Endothelial cell of umbilical vein (primary cell): ENCODE data around the gene CETN1. TPM values are rescaled to one million over a fixed set of nuclear protein-coding genes. Genes with fewer than 3 reads are reported as not detected.

ENCODE experiments used
- BruUV-seq: library from RNA; stranded (reverse); fragments of 400-500 nt; replicated peaks from 2 replicates; lab custom pipeline; 2021; lab: Mats Ljungman, UMichigan
- CTCF ChIA-PET: fragments of 300-600, 350-600 bp; sonication (Branson Sonifier 250); formaldehyde crosslinking; loops from one replicate; lab custom pipeline; 2021; ENCODE audit warnings: antibody characterized with exemption, inconsistent platforms; lab: Charles Lee
- POLR2A ChIA-PET: fragments of 300-600, 350-600 bp; sonication (Branson Sonifier 250); formaldehyde crosslinking; loops from one replicate; lab custom pipeline; 2021; ENCODE audit warnings: antibody characterized with exemption, inconsistent platforms; lab: Charles Lee
- DNase-seq: peaks from one replicate; pipeline ENCODE4 v3.0.0-alpha.2; 2011; ENCODE audit warnings: low read depth, low spot score
- FAIRE-seq: peaks from 2 replicates; lab custom pipeline; 2011; peaks lifted over from hg19 to GRCh38; lab: Jason Lieb, UNC
- H2AFZ ChIP-seq: 2 replicates; pipeline ENCODE4 v1.6.0; 2012; ENCODE audit warnings: low read depth, low read length, control low read depth, inconsistent platforms
- H3K27ac ChIP-seq: 2 replicates; pipeline ENCODE4 v1.5.1; 2011; ENCODE audit warnings: low read depth, mild to moderate bottlenecking, control low read depth, low read length, moderate library complexity; ENCODE audit not compliant: insufficient read depth
- H3K27me3 ChIP-seq, 2 experiments: 2 replicates each; pipeline versions ENCODE4 v1.6.0 to v1.6.1; 2011; ENCODE audit warnings: low read length in 2 of 2, mixed read lengths in 1 of 2; ENCODE audit not compliant: control insufficient read depth in 2 of 2, insufficient read depth in 2 of 2
- H3K36me3 ChIP-seq, 2 experiments: 2 replicates in 1 of 2; 3 replicates in 1 of 2; pipeline ENCODE4 v1.5.1; 2011; ENCODE audit warnings: low read length in 2 of 2, mild to moderate bottlenecking in 1 of 2, moderate library complexity in 1 of 2; ENCODE audit not compliant: control insufficient read depth in 2 of 2, insufficient read depth in 2 of 2; ENCODE audit errors: extremely low read depth in 1 of 2
- H3K4me1 ChIP-seq: 3 replicates; pipeline ENCODE4 v1.5.1; 2011; ENCODE audit warnings: mild to moderate bottlenecking, low read length; ENCODE audit not compliant: control insufficient read depth, insufficient read depth; ENCODE audit errors: extremely low read depth
- H3K4me2 ChIP-seq: 2 replicates; pipeline ENCODE4 v1.6.1; 2011; ENCODE audit warnings: low read length, control low read depth, mixed read lengths; ENCODE audit not compliant: insufficient read depth
- H3K4me3 ChIP-seq, 3 experiments: fragments of 200-600 bp in 1 of 3; sonication (generic), shearing (Covaris generic) in 1 of 3; replicated peaks in 1 of 3; 2 replicates each; pipeline ENCODE4 v1.5.1; 2011 to 2016; ENCODE audit warnings: control low read depth in 3 of 3, low read length in 3 of 3, mild to moderate bottlenecking in 2 of 3, inconsistent platforms in 1 of 3, low read depth in 1 of 3, moderate library complexity in 1 of 3; ENCODE audit not compliant: insufficient read depth in 1 of 3
- H3K79me2 ChIP-seq: 2 replicates; pipeline ENCODE4 v1.6.0; 2012; ENCODE audit warnings: low read length, inconsistent platforms; ENCODE audit not compliant: control insufficient read depth, insufficient read depth
- H3K9ac ChIP-seq: replicated peaks from 2 replicates; pipeline ENCODE3; 2011; ENCODE audit warnings: low read length, control low read depth; ENCODE audit not compliant: insufficient read depth; ENCODE audit errors: extremely low read depth
- H3K9me1 ChIP-seq: replicated peaks from 3 replicates; pipeline ENCODE4 v1.6.0; 2011; ENCODE audit warnings: mild to moderate bottlenecking, low read length; ENCODE audit not compliant: control insufficient read depth, insufficient read depth; ENCODE audit errors: extremely low read depth
- H3K9me3 ChIP-seq: replicated peaks from 2 replicates; pipeline ENCODE4 v1.5.1; 2012; ENCODE audit warnings: low read length, inconsistent platforms; ENCODE audit not compliant: control insufficient read depth, insufficient read depth
- H4K20me1 ChIP-seq: replicated peaks from 2 replicates; pipeline ENCODE3; 2011; ENCODE audit warnings: mild to moderate bottlenecking, low read length; ENCODE audit not compliant: control insufficient read depth, insufficient read depth; ENCODE audit errors: extremely low read depth
- CTCF ChIP-seq, 2 donors: IDR thresholded peaks; 1 replicate in 1 of 2; 2 replicates in 1 of 2; pipeline ENCODE4 v1.5.1; 2011; ENCODE audit warnings: low read length in 2 of 2, mild to moderate bottlenecking in 2 of 2, moderate library complexity in 2 of 2, control low read depth in 1 of 2, inconsistent platforms in 1 of 2, low read depth in 1 of 2; ENCODE audit not compliant: insufficient read depth in 1 of 2; ENCODE audit errors: extremely low read depth in 1 of 2
- EZH2 ChIP-seq: IDR thresholded peaks from 2 replicates; pipeline ENCODE4 v1.6.1; 2012; ENCODE audit warnings: borderline replicate concordance, low read depth, mild to moderate bottlenecking, moderate library complexity, low read length, inconsistent platforms; ENCODE audit not compliant: severe bottlenecking
- FOS ChIP-seq: IDR thresholded peaks from 2 replicates; pipeline ENCODE4 v1.6.1; 2011; ENCODE audit warnings: mild to moderate bottlenecking, low read length, moderate library complexity, borderline replicate concordance; ENCODE audit not compliant: insufficient read depth
- GATA2 ChIP-seq: IDR thresholded peaks from 2 replicates; pipeline ENCODE4 v1.7.0; 2011; ENCODE audit warnings: low read depth, mild to moderate bottlenecking, moderate library complexity, mixed read lengths, low read length; ENCODE audit not compliant: insufficient read length, insufficient read depth
- JUN ChIP-seq: IDR thresholded peaks from 2 replicates; pipeline ENCODE4 v1.6.1; 2011; ENCODE audit warnings: borderline replicate concordance, low read depth; ENCODE audit not compliant: insufficient read length, insufficient read depth
- MAX ChIP-seq: IDR thresholded peaks from 2 replicates; pipeline ENCODE4 v1.6.1; 2011; ENCODE audit not compliant: insufficient read depth, insufficient read length
- MYC ChIP-seq: IDR thresholded peaks from one replicate; pipeline ENCODE4 v1.6.1; 2011; ENCODE audit warnings: mild to moderate bottlenecking, low read depth, low read length
- POLR2A ChIP-seq: IDR thresholded peaks from 2 replicates; pipeline ENCODE4 v1.6.1; 2012; ENCODE audit warnings: low read depth, mild to moderate bottlenecking, control low read depth, low read length
- POLR2AphosphoS5 ChIP-seq: IDR thresholded peaks from 2 replicates; pipeline ENCODE4 v1.6.1; 2012; ENCODE audit warnings: low read depth, mild to moderate bottlenecking, control low read depth, low read length, moderate library complexity; ENCODE audit not compliant: insufficient read depth
- dilution Hi-C: fragments of 300-500 bp; cut with MboI; formaldehyde crosslinking; loops from one replicate; pipeline ENCODE4 v1.15.0; 2019; ENCODE audit warnings: low sequenced_read_pairs; ENCODE audit not compliant: extremely low pct_ligation_motif_present
- intact Hi-C: fragments of 100-400 bp; cut with micrococcal nuclease; formaldehyde crosslinking; loops from one replicate; pipeline ENCODE4 v1.10.0; 2022
- polyA plus RNA-seq, 4 experiments: library from polyadenylated mRNA; depleted of rRNA in 3 of 4; stranded (reverse) in 3 of 4; unstranded in 1 of 4; fragments of >200 nt; gene quantifications; 2 replicates each; pipeline versions ENCODE4 v1.2.1 to v1.2.3, GENCODE V29; 2011 to 2012; ENCODE audit warnings: missing spikeins in 1 of 4
- total RNA-seq: library from RNA; stranded (reverse); gene quantifications from 2 replicates; pipeline ENCODE4 v1.2.3, GENCODE V29; 2021

CETN1 gene
- total and polyA plus RNA-seq, 2 donors (not counting 3 experiments of a cell fraction or from before 2014, with no cell fraction given): not detected

- Histone ChIP-seq H3K79me2 (no peaks in the 10 kb centered on the region), H3K4me3 (no peak overlapping the region), H3K36me3 (no peaks in the 10 kb centered on the region), H3K9me1 (no peaks in the 10 kb centered on the region), H3K4me2 (no peak overlapping the region), H3K9me3 (no peaks in the 10 kb centered on the region), H3K9ac (no peak overlapping the region), H3K27ac (no peak overlapping the region), H3K4me1 (no peaks in the 10 kb centered on the region), H4K20me1 (no peaks in the 10 kb centered on the region), H2AFZ (no peak overlapping the region), H3K27me3 (peaks cover 39 to 40% of the 10 kb centered on the region in 2 experiments)
- FAIRE-seq: no peak
- TF ChIP-seq MYC (no peak), EZH2 (no peak), CTCF (IDR thresholded peaks at IDR 0.05; ENCODE audit: extremely low read depth in 1 of 2, insufficient read depth in 1 of 2, low read depth in 1 of 2, low read length in 2 of 2) (no peak), GATA2 (no peak), MAX (no peak), POLR2A (no peak), FOS (no peak), POLR2AphosphoS5 (no peak), JUN (no peak)
- POLR2A ChIA-PET: interaction anchor here (0.6 kb wide), 1 partner anchor 11 kb away, joined by 5 read pairs; no protein-coding TSS in a partner anchor
- intact Hi-C loops: loop anchor here (5.0 kb wide), 1 partner anchor 71 kb away; no protein-coding TSS in a partner anchor
- dilution Hi-C loops: no loop called here
- CTCF ChIA-PET: interaction anchor here (1.1 kb wide), 1 partner anchor 18 kb away, joined by 3 read pairs; no protein-coding TSS in a partner anchor
- DNase-seq: no peak
- no TSS peak for BruUV-seq
These were observed 18.0 kb downstream of the CETN1 start for GRCh38 chr18:598124-598589.
